Suppressor macrophage treated with lipopolysaccharide for 1 hour (primary cell): ENCODE results near the gene TPK1.

Experiments
- DNase-seq, 3 donors: peaks; one replicate each; pipeline ENCODE4 v3.0.0-alpha.2; 2020 to 2022

Gene TPK1

DNA sequence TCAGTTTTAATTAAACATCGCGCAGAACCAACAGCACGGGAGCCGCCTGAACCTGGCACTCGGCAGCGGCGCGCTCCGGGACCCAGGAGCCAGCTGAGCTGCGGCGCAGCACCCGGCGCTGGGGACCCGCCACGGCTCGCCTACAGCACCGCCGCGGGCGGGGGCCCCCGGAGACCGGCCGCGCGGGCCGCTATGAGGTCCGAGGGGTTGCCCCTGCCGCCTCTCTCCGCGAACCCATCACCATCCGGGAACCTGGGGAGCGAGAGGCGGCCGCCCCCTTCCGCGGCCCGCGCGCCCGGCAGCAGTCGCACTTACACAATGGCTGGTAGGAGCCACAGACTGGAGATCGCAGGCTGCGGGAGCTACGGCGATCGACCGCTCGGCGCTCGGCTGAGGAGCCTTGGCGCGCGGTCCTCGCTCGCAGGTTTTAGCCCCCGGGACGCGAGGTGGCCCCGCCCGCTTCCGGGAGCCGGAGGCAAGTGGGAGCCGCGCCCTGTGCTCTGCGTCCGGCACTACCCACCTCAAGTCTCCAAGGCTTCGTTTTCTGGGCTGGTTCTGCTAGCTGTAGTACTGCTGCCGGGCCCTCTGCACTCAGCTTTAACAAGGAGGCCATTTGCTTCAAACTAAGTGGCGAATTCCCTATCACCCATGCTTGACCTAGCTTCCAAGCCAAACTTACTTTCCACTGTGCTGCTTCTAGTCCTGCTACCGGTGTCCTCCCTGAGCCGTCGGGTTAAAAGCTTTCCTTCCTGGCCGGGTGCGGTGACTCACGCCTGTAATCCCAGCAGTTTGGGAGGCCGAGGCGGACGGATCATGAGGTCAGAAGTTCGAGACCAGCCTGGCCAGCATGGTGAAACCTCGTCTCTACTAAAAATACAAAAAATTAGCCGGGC lies at the start of gene TPK1:
Gene TPK1, minus strand, starts transcription at position 402 of the 893 bp plus-strand sequence. CDS start 451 bp downstream, outside the sequence.
- peak; percentile 94 to 97 (median 95) for DNase-seq

DNA sequence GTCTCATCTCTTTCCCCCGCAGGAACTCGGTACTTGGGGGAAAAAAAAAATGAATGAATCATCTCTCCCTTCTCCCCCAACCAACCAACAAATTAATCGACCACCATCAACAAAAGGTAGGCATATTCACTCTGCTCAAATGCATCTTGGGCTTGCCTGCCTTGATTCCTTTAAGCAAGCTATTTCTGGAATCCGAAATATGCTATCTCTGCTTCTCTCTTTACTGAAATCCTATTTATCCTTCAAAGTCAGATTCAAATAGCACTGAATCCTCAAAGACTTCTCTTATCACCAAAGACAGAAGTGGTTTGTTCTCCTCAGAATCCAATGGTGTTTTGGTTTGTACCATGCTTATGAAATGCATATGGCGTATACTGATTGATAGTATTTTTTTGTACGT lies 49.6 kb upstream of the TPK1 start:
- no peak for DNase-seq

DNA sequence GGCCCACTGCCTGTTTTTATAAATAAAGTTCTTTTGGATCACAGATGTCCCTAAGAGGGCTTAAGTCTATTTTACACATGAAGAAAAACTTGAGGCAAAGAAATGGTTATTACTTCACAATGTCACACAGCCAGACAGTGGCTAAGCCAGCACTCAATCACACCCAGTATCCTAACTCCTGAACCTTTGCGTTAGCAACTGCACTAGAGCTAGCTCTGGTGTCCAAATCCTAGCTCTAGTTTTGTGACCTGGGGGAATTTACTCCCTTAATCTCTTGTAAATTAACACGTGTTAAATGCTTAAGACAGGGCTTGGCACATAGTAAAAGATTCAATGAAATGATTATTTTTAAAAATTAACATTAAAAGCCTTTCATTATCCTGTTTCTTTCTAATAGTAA lies 49.0 kb upstream of the TPK1 start:
- DNase-seq, result no peak

DNA sequence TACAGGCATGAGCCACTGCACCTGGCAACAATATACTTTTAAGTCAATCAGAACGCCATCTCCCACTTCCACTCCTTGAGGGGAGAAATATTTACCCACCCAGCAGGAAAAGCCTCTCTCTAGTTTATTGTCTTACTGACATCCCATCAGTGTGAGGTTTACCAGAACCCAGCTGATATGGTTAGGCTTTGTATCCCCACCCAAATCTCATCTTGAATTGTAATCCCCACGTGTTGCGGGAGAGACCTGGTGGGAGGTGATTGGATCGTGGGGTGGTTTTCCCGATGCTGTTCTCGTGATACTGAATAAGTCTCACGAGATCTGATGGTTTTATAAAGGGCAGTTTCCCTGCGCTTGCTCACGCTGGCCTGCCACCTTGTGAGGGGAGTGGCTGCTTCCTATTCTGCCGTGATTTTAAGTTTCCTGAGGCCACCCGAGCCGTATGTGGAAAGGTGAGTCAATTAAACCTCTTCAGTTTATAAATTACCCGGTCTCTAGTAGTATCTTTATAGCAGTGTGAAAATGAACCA lies 37.5 kb upstream of the TPK1 start:
- DNase-seq, result no peak

DNA sequence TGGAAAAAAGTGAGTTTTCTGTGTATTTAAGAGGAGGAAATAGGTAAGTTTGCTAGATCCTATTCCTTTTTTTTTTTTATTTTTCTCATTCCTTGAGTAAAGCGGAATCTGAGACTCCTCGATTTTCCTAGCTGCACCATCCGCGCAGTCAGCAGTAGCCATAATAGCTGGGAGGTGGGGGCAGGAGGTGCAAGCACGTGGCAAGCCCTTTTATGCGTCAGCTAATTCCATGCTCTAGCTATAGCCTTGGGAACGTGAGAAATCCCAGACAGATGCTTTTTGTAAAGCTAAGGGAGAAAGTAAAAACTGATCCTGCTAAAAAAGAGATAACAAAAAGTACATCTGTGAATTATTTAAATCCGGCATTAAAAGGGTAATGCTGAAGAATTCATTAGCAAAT lies 33.2 kb upstream of the TPK1 start:
- DNase-seq, result no peak

DNA sequence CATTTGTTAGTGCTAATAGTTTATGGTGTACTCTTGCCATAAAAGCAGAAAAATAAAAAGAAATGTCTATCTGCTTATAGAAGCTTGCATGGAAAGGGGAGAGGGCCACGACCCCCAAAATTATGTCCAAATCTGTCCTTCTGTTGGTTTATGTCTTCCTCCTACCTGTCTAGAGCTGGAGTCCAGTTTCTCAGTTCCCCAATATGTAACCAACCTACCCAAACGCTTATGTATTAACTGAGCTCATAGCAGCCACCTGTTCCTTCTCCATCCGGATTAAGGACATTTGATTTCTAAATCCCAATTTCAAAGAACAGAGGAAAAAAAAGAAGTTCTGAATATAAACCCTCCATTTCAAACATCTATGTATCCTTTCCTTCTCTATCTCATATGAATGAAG lies 30.3 kb upstream of the TPK1 start:
- DNase-seq, result no peak

DNA sequence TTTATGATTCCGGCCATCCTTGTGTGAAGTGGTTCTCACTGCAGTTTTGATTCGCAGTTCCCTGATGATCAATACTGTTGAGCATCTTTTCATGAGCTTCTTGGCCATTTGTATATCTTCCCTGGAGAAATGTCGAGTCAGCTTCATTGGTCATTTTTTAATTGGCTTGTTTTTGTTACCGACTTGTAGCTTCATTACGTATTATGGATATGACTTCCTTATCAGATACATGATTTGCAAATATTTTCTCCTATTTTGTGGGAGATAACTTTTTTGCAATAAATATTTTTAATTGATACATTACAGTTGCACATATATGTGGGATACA lies 27.4 kb upstream of the TPK1 start:
- DNase-seq, result no peak

DNA sequence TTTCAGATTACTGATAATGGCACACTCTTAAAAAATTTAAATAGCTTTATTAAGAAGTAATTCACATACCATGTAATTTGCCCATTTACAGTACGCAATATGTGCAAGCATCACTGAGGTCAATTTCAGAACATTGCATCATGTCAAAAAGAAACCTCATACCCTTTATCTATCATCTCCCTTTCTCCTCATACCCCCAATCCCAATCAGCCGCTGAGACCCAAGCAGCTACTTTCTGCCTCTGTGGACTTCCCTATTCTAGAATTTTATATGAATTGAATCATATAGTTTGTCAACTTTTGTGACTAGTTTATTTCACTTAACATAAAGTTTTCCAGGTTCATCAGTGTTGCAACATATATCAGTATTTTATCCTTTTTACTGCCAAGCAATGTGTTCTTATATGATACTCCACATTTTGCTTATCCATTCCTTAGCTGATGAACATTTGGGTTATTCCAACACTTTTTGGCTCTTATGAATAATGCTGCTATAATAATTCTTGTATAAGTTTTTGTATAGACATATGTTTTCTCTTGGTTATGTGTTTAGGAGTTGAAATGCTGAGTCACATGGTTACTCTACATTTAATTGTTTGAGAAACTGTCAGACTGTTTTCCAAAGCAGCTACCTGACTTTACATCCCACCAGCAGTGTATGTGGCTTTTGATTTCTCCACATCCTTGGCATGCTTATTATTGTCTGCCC lies 26.9 kb upstream of the TPK1 start:
- no peak for DNase-seq

DNA sequence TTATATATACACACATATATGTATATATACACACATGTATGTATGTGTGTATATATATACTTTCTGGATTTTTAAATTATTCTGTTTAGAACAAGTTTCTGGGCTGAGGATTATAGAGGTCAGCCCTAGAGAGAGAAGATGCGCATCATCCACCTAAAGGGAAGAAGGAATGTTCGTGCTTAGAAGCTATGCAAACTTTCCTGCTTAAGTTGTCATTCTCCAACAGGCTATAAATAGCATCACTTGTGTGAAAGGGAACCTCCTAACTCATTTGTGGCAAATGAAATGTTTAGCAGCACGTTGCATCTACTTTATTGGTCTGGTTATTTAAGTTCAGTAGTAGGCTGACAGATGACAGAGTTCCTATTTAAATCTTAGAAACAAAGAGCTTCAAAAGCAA lies 23.9 kb upstream of the TPK1 start:
- no peak for DNase-seq

DNA sequence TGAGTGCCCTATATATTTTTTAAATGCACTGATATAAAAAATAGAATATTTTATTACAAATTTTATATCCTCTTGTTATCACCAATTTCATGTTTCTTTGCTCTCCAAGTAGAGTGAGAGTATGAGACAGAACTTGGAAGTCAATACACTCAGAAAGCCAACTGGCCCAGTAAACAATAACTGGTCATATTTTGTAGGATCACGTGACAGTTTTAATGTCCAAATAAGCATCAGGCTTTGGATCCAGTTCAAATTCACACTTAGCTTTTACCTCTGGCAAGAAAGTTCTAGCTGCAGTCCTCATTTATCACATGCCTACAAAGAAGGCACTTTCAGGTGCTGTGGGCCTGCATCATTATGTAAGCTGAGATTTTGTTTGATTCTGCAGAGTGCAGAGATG lies 21.6 kb upstream of the TPK1 start:
- DNase-seq, result no peak

DNA sequence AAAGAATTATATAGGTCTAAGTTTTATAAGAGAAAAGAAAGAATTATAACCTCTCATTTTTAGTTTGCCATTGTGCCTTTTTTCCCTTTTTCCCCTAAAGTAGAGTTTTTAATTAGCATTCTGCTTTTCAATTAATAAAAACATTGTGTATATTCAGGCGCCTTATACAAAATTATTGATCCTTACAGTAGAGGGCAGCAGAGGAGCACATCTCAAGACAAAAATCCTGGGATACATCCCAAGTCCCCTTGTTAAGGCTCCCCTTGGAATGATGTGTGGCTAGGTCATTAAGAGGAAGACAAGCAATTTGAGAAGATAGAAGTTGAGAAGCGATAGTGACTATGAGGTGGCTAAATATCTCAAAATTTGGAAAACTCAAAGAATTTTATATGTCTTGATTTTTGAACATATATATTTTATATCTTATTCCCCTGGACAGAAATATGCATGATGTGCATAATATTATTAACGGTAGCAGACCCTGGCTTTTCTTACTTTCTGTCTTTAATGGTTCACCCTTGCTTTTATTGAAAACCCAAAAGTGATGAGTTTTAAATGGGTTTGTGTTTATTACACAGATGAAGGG lies 19.1 kb upstream of the TPK1 start:
- DNase-seq, result peak; percentile 29 to 48 (median 32)

DNA sequence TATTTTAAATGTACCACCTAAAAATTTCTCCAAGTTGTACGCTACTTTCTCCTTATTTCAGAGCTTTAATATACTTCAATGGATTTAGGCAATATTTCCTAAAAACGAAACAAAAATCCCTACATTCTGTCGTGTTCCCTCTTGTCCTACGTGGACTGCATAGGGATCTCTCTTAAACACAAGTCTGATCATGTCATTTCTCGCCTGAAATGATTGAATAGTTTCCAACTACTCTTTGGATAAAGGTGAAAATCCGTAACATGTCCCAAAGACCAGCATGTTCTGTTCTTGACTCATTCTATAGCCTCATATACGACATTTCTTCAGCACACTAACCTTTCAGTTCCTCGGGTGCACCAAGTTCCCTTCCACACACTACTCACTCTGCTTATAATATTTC lies 17.7 kb upstream of the TPK1 start:
- DNase-seq, result no peak

DNA sequence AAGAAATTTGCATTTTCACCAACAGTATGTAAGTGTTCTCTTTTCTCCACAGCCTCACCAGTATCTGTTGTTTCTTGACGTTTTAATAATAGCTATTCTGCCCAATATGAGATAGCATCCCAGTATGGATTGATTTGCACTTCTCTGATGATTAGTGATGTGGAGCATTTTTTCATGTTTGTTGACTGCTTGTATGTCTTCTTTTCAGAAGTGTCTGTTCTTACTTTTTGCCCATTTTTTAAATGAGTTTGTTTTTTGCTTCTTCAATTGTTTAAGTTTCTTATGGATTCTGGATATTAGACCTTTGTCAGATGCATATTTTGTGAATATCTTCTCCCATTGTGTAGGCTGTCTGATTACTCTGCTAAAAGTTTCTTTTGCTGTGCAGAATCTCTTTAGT lies 12.2 kb upstream of the TPK1 start:
- DNase-seq, result no peak

DNA sequence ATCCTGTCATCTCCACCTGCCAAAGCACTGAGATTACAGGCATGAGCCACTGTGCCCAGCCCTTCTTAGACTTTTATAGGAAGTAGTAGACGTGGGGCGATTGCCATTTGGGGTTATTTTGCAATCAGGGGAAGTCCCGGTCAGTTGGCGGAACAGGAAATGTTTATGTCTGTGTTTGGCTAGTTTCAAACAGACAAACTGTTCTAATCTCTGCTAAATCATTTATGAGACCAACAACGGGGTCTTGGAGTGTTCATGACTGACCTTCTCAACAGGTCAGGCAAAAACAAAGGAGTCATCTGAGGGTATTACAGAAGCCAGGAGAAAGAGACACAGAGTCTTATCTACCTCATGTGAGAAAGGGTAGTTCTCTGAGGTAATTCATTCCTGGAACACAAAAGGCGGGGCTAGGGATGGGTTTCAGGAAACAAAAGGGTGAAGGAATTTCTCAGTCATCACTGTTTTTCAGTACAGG lies 6.6 kb upstream of the TPK1 start:
- peak; percentile 88 to 92 (median 92) for DNase-seq

DNA sequence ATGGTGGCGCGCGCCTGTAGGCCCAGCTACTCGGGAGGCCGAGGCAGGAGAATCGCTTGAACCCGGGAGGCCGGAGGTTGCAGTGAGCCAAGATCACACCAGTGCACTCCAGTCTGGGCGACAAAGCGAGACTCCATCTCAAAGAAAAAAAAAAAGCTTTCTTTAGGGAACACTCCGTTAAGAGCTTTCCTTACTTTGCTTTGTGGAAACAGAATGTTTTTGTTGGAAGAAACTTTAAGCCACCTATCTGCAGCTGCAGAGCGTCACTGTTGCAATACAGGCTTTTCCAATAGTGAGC lies 641 bp upstream of the TPK1 start:
- no peak for DNase-seq

DNA sequence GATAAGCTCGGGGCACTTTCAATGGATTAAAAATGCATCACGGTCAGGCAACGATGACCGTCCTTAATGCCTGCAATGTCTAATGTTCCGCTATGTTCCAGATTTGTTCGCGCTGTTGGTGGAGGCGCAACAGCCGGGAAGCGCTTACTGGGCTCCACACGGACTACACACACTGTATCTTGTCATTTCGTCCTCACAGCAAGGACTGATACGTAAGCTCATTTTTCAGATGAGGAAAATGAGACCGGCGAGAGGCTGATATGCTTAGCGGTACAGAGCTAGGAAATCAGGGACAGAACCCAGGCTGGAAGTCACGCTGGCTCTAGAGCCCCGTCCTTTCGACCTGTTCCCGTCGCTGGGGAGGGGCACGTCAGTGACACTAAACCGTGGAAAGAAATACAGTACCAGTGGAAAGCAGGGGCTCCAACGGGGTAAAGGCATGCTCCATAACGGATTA lies 670 bp downstream of the TPK1 start:
- DNase-seq, result peak; percentile 40 to 52 (median 42)

DNA sequence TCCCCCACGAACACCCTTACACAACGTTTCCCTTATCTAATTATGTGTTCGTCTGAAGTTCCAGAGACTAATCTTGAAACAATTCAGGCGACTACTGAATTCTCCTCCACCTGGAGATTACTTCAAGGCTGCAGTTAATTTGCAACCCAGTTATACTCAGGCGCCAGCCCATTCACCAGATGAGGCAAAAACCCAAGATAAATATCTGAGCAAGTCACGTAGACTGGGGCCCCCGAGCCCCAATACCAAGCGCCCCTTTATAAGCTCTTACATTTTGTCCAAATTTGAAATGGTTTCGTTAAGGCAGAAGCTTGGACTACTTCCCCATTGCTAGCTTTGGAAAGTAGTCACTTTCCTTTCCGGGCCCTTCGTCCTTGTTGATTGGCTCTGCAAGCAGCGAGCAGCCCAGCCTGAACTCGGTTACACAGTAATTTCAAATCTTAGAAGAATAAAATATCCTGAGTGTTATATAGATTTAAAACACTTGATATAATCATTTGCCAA lies 1.2 kb downstream of the TPK1 start:
- DNase-seq, result peak; percentile 74 to 84 (median 77)

DNA sequence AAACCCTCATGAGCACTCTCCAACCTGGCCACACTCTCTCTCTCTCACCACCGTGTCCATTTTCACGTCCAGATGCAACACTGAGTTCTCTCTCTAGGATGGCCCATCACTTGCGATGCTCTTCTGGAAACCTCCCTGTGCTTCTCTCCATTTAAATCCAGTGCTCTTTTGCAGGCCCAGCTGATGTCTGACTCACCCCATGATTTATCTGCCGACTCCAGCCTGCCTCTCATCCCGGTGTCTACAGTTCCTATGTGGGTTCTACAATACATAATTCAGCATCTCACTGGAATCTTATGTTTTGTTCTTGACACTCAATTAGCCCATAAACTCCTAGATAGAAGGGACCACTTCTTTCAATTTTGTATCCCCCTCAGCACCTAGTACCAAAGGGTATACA lies 5.0 kb downstream of the TPK1 start:
- no peak for DNase-seq

DNA sequence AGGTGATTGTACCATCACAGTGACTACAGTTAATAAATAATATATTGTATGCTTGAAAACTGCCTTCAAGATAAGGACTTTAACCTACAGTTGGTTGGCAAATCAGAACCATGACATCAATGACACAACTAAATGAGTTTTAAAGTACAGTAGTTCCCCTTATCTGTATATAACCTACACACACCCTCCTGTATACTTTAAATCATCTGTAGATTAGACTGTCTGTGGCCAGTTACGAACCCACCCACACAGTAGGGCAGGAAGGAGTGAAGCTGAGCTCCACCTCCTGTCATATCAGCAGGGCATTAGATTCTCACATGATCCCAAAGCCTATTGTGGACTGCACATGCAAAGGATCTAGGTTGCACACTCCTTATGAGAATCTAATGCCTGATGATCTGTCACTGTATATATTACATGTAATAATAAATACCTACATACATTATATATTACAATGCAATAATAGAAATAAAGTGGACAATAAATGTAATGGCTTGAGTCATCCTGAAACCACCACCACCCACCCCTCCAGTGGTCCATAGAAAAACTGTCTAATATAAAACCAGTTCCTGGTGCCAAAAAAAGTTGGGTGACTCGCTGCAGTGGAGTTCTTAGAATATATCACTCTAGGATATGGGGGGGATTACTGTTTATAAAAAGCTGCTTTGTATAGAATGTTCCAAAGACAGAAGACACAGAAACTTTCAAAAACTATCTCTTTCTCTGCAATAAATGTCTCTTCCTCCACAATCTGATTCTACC lies 5.6 kb downstream of the TPK1 start:
- DNase-seq, result peak in 1 of 3 donors; percentile 6

DNA sequence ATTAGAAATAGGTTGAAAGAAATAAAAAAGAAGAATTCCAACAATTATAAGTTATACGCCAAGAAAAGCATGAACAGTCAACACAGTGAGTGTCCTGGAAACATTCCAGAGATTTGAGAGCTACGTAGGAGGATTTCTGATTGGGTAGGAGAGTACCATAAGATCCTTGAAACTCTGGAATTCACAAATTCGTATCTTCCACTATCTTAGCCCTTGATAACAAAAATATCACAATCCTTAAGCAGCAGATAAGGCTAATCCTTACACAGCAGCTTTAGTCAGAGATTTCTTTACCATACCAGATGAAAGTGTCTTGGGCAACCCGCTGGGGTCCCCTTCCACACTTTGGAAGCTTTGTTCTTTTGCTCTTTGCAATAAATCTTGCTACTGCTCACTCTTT lies 8.2 kb downstream of the TPK1 start:
- DNase-seq, result no peak

DNA sequence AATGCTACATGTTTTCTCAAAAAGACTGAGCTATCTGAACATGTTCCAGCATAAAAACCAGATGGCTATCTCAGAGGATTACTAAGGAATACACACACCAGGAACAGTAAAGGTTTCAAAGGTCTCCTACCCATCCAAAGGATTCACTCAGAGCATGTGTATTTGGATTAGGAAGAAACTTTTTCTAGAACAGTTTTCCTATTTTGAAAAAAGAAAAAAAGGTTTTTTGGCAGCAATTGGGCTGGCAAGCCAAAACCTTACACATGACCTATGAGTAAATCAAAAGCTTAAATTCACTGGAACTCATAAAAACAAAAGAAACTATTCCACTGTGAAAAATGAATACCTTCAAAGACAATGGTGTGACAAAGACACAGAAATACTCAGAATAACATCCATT lies 9.6 kb downstream of the TPK1 start:
- DNase-seq, result no peak

DNA sequence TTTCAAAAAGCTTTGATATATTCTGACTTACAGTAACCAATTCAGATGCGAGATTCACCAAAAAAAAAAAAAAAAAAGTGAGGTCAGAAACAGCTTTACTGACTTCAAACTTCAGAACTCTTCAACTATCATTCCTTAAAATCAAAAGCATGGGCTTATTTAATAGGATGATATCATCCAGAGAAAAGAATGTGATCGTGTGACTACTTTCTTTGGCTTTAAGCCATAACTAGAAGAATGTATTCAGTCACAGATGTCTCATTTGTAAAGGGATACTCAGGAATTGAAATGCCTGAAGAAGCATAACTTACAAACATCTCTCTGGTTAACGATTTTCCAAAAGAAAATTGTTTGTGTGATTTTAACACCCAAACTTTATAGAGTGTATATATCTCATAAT lies 11.5 kb downstream of the TPK1 start:
- DNase-seq, result no peak

DNA sequence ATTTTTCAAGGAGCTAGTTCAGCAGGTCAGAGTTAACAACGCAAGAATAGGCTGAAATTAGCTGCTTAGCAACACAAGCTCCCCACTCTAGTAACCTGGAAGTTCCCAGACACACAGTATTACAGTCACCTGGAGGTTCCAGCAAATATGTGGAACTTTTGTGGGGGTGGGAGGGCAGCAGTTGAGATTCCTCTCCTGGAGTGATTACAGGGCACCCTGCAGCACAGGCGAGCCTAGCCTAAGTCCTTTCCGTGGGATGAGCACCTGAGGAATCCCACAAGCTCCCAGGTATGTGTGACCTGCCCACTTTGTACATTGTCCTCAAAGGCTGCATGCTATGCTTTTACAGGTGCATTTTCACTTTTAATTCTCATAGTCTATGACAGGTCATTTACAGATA lies 13.6 kb downstream of the TPK1 start:
- no peak for DNase-seq
